Transverse colon (tissue), 3 donors: ENCODE data around the gene ABCC11.

Experiments
- POLR2A ChIP-seq: fragments of 450-650 bp; IDR thresholded peaks from one replicate; pipeline ENCODE4 v1.6.1; 2016; ENCODE audit warnings: antibody characterized with exemption, mild to moderate bottlenecking, moderate library complexity
- TF ChIP-seq, protein P1 (sequence below), 5 experiments: fragments of 200-600 bp in 3 of 5; fragments of 450-650 bp in 2 of 5; sonication (generic) in 3 of 5; IDR thresholded peaks; 1 replicate in 2 of 5; 2 replicates in 3 of 5; pipeline ENCODE4 v1.5.1; 2016 to 2017; ENCODE audit warnings: antibody characterized with exemption in 5 of 5, inconsistent platforms in 3 of 5, mild to moderate bottlenecking in 2 of 5, moderate library complexity in 1 of 5

DNA sequence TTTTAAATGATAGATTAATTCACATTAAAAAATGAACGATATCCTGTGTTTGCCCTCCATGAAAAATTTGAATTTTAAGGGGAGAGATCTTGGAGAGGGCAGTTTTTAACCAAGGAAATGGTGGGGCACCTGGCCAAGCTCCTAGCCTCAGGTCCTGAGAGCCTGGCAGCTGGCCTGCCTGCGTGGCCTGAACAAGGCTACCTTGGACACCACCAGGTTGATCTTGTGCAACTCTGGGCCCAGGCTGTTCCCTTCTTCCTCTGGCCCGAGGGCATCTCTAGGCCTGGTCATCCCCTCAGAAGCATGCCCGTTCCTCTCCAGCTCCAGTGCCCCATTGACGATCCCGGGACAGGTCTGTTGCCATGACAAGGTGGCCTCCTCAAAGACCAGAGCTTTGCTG, 36.6 kb downstream of the ABCC11 start:
- no peak for TF ChIP-seq POLR2A
- TF ChIP-seq, protein P1, sequence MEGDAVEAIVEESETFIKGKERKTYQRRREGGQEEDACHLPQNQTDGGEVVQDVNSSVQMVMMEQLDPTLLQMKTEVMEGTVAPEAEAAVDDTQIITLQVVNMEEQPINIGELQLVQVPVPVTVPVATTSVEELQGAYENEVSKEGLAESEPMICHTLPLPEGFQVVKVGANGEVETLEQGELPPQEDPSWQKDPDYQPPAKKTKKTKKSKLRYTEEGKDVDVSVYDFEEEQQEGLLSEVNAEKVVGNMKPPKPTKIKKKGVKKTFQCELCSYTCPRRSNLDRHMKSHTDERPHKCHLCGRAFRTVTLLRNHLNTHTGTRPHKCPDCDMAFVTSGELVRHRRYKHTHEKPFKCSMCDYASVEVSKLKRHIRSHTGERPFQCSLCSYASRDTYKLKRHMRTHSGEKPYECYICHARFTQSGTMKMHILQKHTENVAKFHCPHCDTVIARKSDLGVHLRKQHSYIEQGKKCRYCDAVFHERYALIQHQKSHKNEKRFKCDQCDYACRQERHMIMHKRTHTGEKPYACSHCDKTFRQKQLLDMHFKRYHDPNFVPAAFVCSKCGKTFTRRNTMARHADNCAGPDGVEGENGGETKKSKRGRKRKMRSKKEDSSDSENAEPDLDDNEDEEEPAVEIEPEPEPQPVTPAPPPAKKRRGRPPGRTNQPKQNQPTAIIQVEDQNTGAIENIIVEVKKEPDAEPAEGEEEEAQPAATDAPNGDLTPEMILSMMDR (IDR thresholded peaks at IDR 0.05): no peak
